GM18511 (cell line): Measurements from ENCODE around the gene SLC7A5.
"Not testable (repeated sequence)": the region's sequence is repeated elsewhere in the genome, so short reads cannot be mapped to it uniquely, and the experiment has no call there.

Source experiments
- ATAC-seq: cut with Tn5 transposase; IDR thresholded peaks from one replicate; pipeline ENCODE4 v1.9.1; 2021; ENCODE audit warnings: mild to moderate bottlenecking, moderate library complexity; ENCODE audit not compliant: unreplicated experiment

SLC7A5 gene

GRCh38 chr16:87802670-87803069 lies 66.6 kb downstream of the SLC7A5 start:
- no peak for ATAC-seq

- ATAC-seq = no peak
Measured at GRCh38 chr16:87801679-87802259, 67.5 kb downstream of the SLC7A5 start.

- ATAC-seq = no peak
Measured at GRCh38 chr16:87800497-87800896, 68.8 kb downstream of the SLC7A5 start.

GRCh38 chr16:87795336-87795735 lies 74.0 kb downstream of the SLC7A5 start:
- no peak for ATAC-seq

GRCh38 chr16:87794485-87795078 lies 74.7 kb downstream of the SLC7A5 start:
- ATAC-seq = no peak

GRCh38 chr16:87792205-87792565 lies 77.1 kb downstream of the SLC7A5 start:
- no peak for ATAC-seq

- ATAC-seq = no peak
Measured at GRCh38 chr16:87791295-87792204, 77.8 kb downstream of the SLC7A5 start.

GRCh38 chr16:87790292-87791100 lies 78.8 kb downstream of the SLC7A5 start:
- no peak for ATAC-seq

- no peak for ATAC-seq
Measured at GRCh38 chr16:87789437-87790291, 79.6 kb downstream of the SLC7A5 start.

GRCh38 chr16:87788730-87789436 lies 80.4 kb downstream of the SLC7A5 start:
- ATAC-seq = not testable (repeated sequence)

GRCh38 chr16:87787451-87788091 lies 81.7 kb downstream of the SLC7A5 start:
- ATAC-seq = not testable (repeated sequence)

- ATAC-seq = no peak
Measured at GRCh38 chr16:87784812-87785211, 84.5 kb downstream of the SLC7A5 start.

- no peak for ATAC-seq
Measured at GRCh38 chr16:87782033-87782432, 87.3 kb downstream of the SLC7A5 start.

GRCh38 chr16:87780385-87780989 lies 88.8 kb downstream of the SLC7A5 start:
- no peak for ATAC-seq
